CD14-positive monocyte (primary cell): ENCODE data around the gene CPNE4. TPM values are rescaled to one million over a fixed set of nuclear protein-coding genes. Genes with fewer than 3 reads are reported as not detected.

Experiments used
- DNase-seq, 3 donors: peaks; one replicate each; pipeline ENCODE4 v3.0.0-alpha.2; 2011 to 2022
- H2AFZ ChIP-seq: 2 replicates; pipeline ENCODE4 v1.6.0; 2012; ENCODE audit warnings: mild to moderate bottlenecking, low read depth, low read length, inconsistent platforms; ENCODE audit not compliant: insufficient read depth, poor library complexity, severe bottlenecking
- H3K27ac ChIP-seq, 2 donors: 1 replicate in 1 of 2; 2 replicates in 1 of 2; pipeline ENCODE4 v1.5.1; 2012 to 2013; ENCODE audit warnings: low read length in 2 of 2, control low read depth in 1 of 2, inconsistent platforms in 1 of 2, low read depth in 1 of 2, mild to moderate bottlenecking in 1 of 2
- H3K27me3 ChIP-seq, 2 donors: one replicate each; pipeline versions ENCODE4 v1.6.0 to v1.6.1; 2011 to 2013; ENCODE audit warnings: low read length in 2 of 2; ENCODE audit not compliant: control insufficient read depth in 2 of 2, insufficient read depth in 2 of 2
- H3K36me3 ChIP-seq, 2 donors: replicated peaks in 1 of 2; 1 replicate in 1 of 2; 2 replicates in 1 of 2; pipeline versions ENCODE4 v1.5.1 to v1.6.1; 2012 to 2013; ENCODE audit warnings: low read length in 2 of 2, control low read depth in 1 of 2, inconsistent platforms in 1 of 2, mild to moderate bottlenecking in 1 of 2; ENCODE audit not compliant: insufficient read depth in 2 of 2, control insufficient read depth in 1 of 2
- H3K4me1 ChIP-seq, 2 donors: 1 replicate in 1 of 2; 2 replicates in 1 of 2; pipeline versions ENCODE4 v1.5.1 to v1.6.1; 2012 to 2013; ENCODE audit warnings: low read length in 2 of 2, control low read depth in 1 of 2, inconsistent platforms in 1 of 2, mild to moderate bottlenecking in 1 of 2, moderate library complexity in 1 of 2; ENCODE audit not compliant: insufficient read depth in 2 of 2, control insufficient read depth in 1 of 2
- H3K4me2 ChIP-seq: replicated peaks from 2 replicates; pipeline ENCODE3; 2012; ENCODE audit warnings: low read length, moderate library complexity, mild to moderate bottlenecking; ENCODE audit not compliant: poor library complexity, severe bottlenecking; ENCODE audit errors: extremely low read depth
- H3K4me3 ChIP-seq, 3 experiments: fragments of 200-600 bp in 1 of 3; sonication (generic) in 1 of 3; replicated peaks in 1 of 3; 1 replicate in 2 of 3; 2 replicates in 1 of 3; pipeline ENCODE4 v1.5.1; 2011 to 2013; ENCODE audit warnings: low read length in 3 of 3, mild to moderate bottlenecking in 3 of 3, control low read depth in 2 of 3, low read depth in 2 of 3, inconsistent platforms in 1 of 3, moderate library complexity in 1 of 3
- H3K79me2 ChIP-seq: 2 replicates; pipeline ENCODE4 v1.6.0; 2012; ENCODE audit warnings: mild to moderate bottlenecking, control low read depth, inconsistent platforms, low read length, moderate library complexity; ENCODE audit not compliant: insufficient read depth
- H3K9ac ChIP-seq: 2 replicates; pipeline ENCODE4 v1.6.0; 2017; ENCODE audit warnings: low read length, mild to moderate bottlenecking; ENCODE audit not compliant: insufficient read depth, poor library complexity, severe bottlenecking
- H3K9me3 ChIP-seq, 2 donors: replicated peaks in 1 of 2; 1 replicate in 1 of 2; 2 replicates in 1 of 2; pipeline versions ENCODE4 v1.5.1 to v1.6.1; 2012 to 2013; ENCODE audit warnings: low read length in 2 of 2, control low read depth in 1 of 2; ENCODE audit not compliant: control insufficient read depth in 1 of 2, insufficient read depth in 1 of 2
- H4K20me1 ChIP-seq: 2 replicates; pipeline ENCODE4 v1.6.0; 2012; ENCODE audit warnings: mild to moderate bottlenecking, low read length, control low read depth, moderate library complexity; ENCODE audit not compliant: insufficient read depth
- H3K27ac Mint-ChIP-seq, 7 donors: one replicate each; pipeline ENCODE4 v1.8.0; 2020; ENCODE audit warnings: mild to moderate bottlenecking in 7 of 7, mixed read lengths in 7 of 7, moderate library complexity in 6 of 7, inconsistent platforms in 2 of 7
- H3K27me3 Mint-ChIP-seq, 3 donors: one replicate each; pipeline ENCODE4 v1.8.0; 2021 to 2022; ENCODE audit warnings: low read depth in 3 of 3, mild to moderate bottlenecking in 3 of 3, mixed read lengths in 3 of 3, moderate library complexity in 3 of 3, inconsistent platforms in 1 of 3
- H3K36me3 Mint-ChIP-seq, 2 donors: one replicate each; pipeline ENCODE4 v1.8.0; 2020; ENCODE audit warnings: mixed read lengths in 2 of 2, inconsistent platforms in 1 of 2, mild to moderate bottlenecking in 1 of 2
- H3K4me1 Mint-ChIP-seq: one replicate; pipeline ENCODE4 v1.8.0; 2020; ENCODE audit warnings: mild to moderate bottlenecking, mixed read lengths
- H3K4me3 Mint-ChIP-seq, 2 donors: one replicate each; pipeline ENCODE4 v1.8.0; 2020; ENCODE audit warnings: mild to moderate bottlenecking in 2 of 2, mixed read lengths in 2 of 2, moderate library complexity in 1 of 2
- H3K9me3 Mint-ChIP-seq, 7 donors: one replicate each; pipeline ENCODE4 v1.8.0; 2020 to 2022; ENCODE audit warnings: mixed read lengths in 7 of 7, mild to moderate bottlenecking in 6 of 7, moderate library complexity in 6 of 7, inconsistent platforms in 2 of 7
- WGBS: methylation state at CpG from one replicate; pipeline ENCODE4 v1.1.5; 2013; ENCODE audit warnings: missing lambda C conversion rate; ENCODE audit not compliant: insufficient coverage; 5-methylcytosine and 5-hydroxymethylcytosine counted together
- intact Hi-C, 2 donors: fragments of 100-400 bp; cut with micrococcal nuclease; formaldehyde crosslinking; loops; one replicate each; pipeline versions ENCODE4 v1.15.0 to v1.15.1; 2023
- polyA plus RNA-seq, 3 donors: library from polyadenylated mRNA; depleted of rRNA in 1 of 3; unstranded in 2 of 3; stranded (reverse) in 1 of 3; fragments of 300-500 nt in 2 of 3; fragments of >200 nt in 1 of 3; fragmentation: Illumina TruSeq in 2 of 3; gene quantifications; 1 replicate in 2 of 3; 2 replicates in 1 of 3; pipeline ENCODE4 v1.2.3, GENCODE V29; 2012 to 2021
- TF ChIP-seq, protein P1 (sequence below): fragments of 200-600 bp; IDR thresholded peaks from one replicate; pipeline ENCODE4 v1.8.0; 2022; ENCODE audit warnings: antibody characterized with exemption, mild to moderate bottlenecking

The CPNE4 gene
- polyA plus RNA-seq, 3 donors: not detected

DNA sequence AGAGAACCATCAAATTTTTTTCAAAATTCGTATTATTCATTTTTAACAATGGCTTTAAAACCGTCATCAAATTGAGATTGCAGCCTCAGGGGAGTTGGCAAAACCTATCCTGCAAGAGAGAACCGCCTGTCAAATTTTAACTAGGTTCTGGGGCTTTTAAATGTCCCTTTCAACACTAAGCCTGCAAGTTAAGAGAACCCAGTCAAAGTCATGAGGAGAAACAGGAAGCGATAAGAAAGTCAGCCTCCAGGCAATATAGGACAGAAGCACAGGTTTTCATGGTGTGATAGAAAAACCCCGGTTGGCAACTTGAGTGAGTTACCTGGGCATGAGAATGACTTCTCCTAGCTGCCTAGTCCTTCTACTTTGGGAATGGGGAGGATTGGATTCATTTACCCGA lies 59.8 kb downstream of the CPNE4 start:
- no peak overlapping the region for H3K27ac ChIP-seq
- TF ChIP-seq, protein P1, sequence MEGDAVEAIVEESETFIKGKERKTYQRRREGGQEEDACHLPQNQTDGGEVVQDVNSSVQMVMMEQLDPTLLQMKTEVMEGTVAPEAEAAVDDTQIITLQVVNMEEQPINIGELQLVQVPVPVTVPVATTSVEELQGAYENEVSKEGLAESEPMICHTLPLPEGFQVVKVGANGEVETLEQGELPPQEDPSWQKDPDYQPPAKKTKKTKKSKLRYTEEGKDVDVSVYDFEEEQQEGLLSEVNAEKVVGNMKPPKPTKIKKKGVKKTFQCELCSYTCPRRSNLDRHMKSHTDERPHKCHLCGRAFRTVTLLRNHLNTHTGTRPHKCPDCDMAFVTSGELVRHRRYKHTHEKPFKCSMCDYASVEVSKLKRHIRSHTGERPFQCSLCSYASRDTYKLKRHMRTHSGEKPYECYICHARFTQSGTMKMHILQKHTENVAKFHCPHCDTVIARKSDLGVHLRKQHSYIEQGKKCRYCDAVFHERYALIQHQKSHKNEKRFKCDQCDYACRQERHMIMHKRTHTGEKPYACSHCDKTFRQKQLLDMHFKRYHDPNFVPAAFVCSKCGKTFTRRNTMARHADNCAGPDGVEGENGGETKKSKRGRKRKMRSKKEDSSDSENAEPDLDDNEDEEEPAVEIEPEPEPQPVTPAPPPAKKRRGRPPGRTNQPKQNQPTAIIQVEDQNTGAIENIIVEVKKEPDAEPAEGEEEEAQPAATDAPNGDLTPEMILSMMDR: no peak
- Mint-ChIP-seq H3K9me3 (peaks cover 0 to 6% (median 4%) of the 10 kb centered on the region in 7 donors), H3K4me1 (no peaks in the 10 kb centered on the region), H3K36me3 (no peaks in the 10 kb centered on the region), H3K27ac (no peak overlapping the region), H3K27me3 (peaks cover 0 to 6% (median 5%) of the 10 kb centered on the region in 3 donors), H3K4me3 (no peak overlapping the region)
- H3K4me1 ChIP-seq: no peaks in the 10 kb centered on the region
- H4K20me1 ChIP-seq: no peaks in the 10 kb centered on the region
- no peaks in the 10 kb centered on the region for H3K36me3 ChIP-seq
- no peaks in the 10 kb centered on the region for H3K9me3 ChIP-seq
- no peak overlapping the region for H3K4me2 ChIP-seq
- intact Hi-C loops: no loop called here
- no peak overlapping the region for H3K9ac ChIP-seq
- WGBS: 100% methylated on average over 1 of the region's 6 CpGs
- DNase-seq: no peak
- H2AFZ ChIP-seq: no peak overlapping the region
- H3K27me3 ChIP-seq: peaks cover 0 to under 1% of the 10 kb centered on the region in 2 donors
- no peak overlapping the region for H3K4me3 ChIP-seq
- no peaks in the 10 kb centered on the region for H3K79me2 ChIP-seq

DNA sequence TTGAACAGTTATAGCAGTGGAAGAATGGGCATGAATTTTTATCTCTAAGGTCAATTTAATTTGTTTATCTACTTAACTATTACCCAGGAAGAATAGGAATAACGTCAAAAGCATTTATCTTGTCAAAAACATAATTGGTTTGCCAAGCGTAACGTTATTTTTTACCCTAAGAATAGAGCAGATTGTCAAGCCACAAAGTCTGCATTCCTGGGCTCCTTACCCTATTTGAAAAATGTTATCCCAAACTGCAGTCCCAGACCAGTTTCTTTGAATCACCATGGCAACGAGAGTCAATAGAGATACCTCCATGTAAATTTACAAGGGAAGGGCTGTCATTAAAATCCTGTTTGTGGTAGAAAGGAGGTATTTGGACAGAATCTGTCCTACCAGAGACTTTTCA lies 61.1 kb downstream of the CPNE4 start:
- no peak overlapping the region for H3K4me3 Mint-ChIP-seq
- H3K4me1 Mint-ChIP-seq: no peaks in the 10 kb centered on the region
- no peaks in the 10 kb centered on the region for H3K79me2 ChIP-seq
- H3K4me2 ChIP-seq: no peak overlapping the region
- H3K9me3 Mint-ChIP-seq: peaks cover 0 to 7% (median 2%) of the 10 kb centered on the region in 7 donors
- intact Hi-C loops: no loop called here
- H3K27ac Mint-ChIP-seq: no peak overlapping the region
- no peak overlapping the region for H3K27ac ChIP-seq
- H3K9me3 ChIP-seq: no peaks in the 10 kb centered on the region
- H3K4me3 ChIP-seq: no peak overlapping the region
- H3K36me3 Mint-ChIP-seq: no peaks in the 10 kb centered on the region
- no peak for DNase-seq
- H3K9ac ChIP-seq: no peak overlapping the region
- 80% methylated on average over 3 of the region's 4 CpGs for WGBS
- peaks cover 0 to 4% of the 10 kb centered on the region in 2 donors for H3K27me3 ChIP-seq
- no peaks in the 10 kb centered on the region for H3K36me3 ChIP-seq
- peaks cover 0 to 6% (median 5%) of the 10 kb centered on the region in 3 donors for H3K27me3 Mint-ChIP-seq
- H2AFZ ChIP-seq: no peak overlapping the region
- no peaks in the 10 kb centered on the region for H3K4me1 ChIP-seq
- no peaks in the 10 kb centered on the region for H4K20me1 ChIP-seq
- TF ChIP-seq, protein P1: no peak
